Endothelial cell of umbilical vein (primary cell): Measurements from ENCODE around the gene SERPINB6. TPM values are rescaled to one million over a fixed set of nuclear protein-coding genes. Genes with fewer than 3 reads are reported as not detected.

Source experiments
- BruUV-seq: library from RNA; stranded (reverse); fragments of 400-500 nt; replicated peaks from 2 replicates; lab custom pipeline; 2021; lab: Mats Ljungman, UMichigan
- CTCF ChIA-PET: fragments of 300-600, 350-600 bp; sonication (Branson Sonifier 250); formaldehyde crosslinking; loops from one replicate; lab custom pipeline; 2021; ENCODE audit warnings: antibody characterized with exemption, inconsistent platforms; lab: Charles Lee
- POLR2A ChIA-PET: fragments of 300-600, 350-600 bp; sonication (Branson Sonifier 250); formaldehyde crosslinking; loops from one replicate; lab custom pipeline; 2021; ENCODE audit warnings: antibody characterized with exemption, inconsistent platforms; lab: Charles Lee
- DNase-seq: peaks from one replicate; pipeline ENCODE4 v3.0.0-alpha.2; 2011; ENCODE audit warnings: low read depth, low spot score
- FAIRE-seq: peaks from 2 replicates; lab custom pipeline; 2011; peaks lifted over from hg19 to GRCh38; lab: Jason Lieb, UNC
- H2AFZ ChIP-seq: 2 replicates; pipeline ENCODE4 v1.6.0; 2012; ENCODE audit warnings: low read depth, low read length, control low read depth, inconsistent platforms
- H3K27ac ChIP-seq: 2 replicates; pipeline ENCODE4 v1.5.1; 2011; ENCODE audit warnings: low read depth, mild to moderate bottlenecking, control low read depth, low read length, moderate library complexity; ENCODE audit not compliant: insufficient read depth
- H3K27me3 ChIP-seq, 2 experiments: 2 replicates each; pipeline versions ENCODE4 v1.6.0 to v1.6.1; 2011; ENCODE audit warnings: low read length in 2 of 2, mixed read lengths in 1 of 2; ENCODE audit not compliant: control insufficient read depth in 2 of 2, insufficient read depth in 2 of 2
- H3K36me3 ChIP-seq, 2 experiments: 2 replicates in 1 of 2; 3 replicates in 1 of 2; pipeline ENCODE4 v1.5.1; 2011; ENCODE audit warnings: low read length in 2 of 2, mild to moderate bottlenecking in 1 of 2, moderate library complexity in 1 of 2; ENCODE audit not compliant: control insufficient read depth in 2 of 2, insufficient read depth in 2 of 2; ENCODE audit errors: extremely low read depth in 1 of 2
- H3K4me1 ChIP-seq: 3 replicates; pipeline ENCODE4 v1.5.1; 2011; ENCODE audit warnings: mild to moderate bottlenecking, low read length; ENCODE audit not compliant: control insufficient read depth, insufficient read depth; ENCODE audit errors: extremely low read depth
- H3K4me2 ChIP-seq: 2 replicates; pipeline ENCODE4 v1.6.1; 2011; ENCODE audit warnings: low read length, control low read depth, mixed read lengths; ENCODE audit not compliant: insufficient read depth
- H3K4me3 ChIP-seq, 3 experiments: fragments of 200-600 bp in 1 of 3; sonication (generic), shearing (Covaris generic) in 1 of 3; replicated peaks in 1 of 3; 2 replicates each; pipeline ENCODE4 v1.5.1; 2011 to 2016; ENCODE audit warnings: control low read depth in 3 of 3, low read length in 3 of 3, mild to moderate bottlenecking in 2 of 3, inconsistent platforms in 1 of 3, low read depth in 1 of 3, moderate library complexity in 1 of 3; ENCODE audit not compliant: insufficient read depth in 1 of 3
- H3K79me2 ChIP-seq: 2 replicates; pipeline ENCODE4 v1.6.0; 2012; ENCODE audit warnings: low read length, inconsistent platforms; ENCODE audit not compliant: control insufficient read depth, insufficient read depth
- H3K9ac ChIP-seq: replicated peaks from 2 replicates; pipeline ENCODE3; 2011; ENCODE audit warnings: low read length, control low read depth; ENCODE audit not compliant: insufficient read depth; ENCODE audit errors: extremely low read depth
- H3K9me1 ChIP-seq: replicated peaks from 3 replicates; pipeline ENCODE4 v1.6.0; 2011; ENCODE audit warnings: mild to moderate bottlenecking, low read length; ENCODE audit not compliant: control insufficient read depth, insufficient read depth; ENCODE audit errors: extremely low read depth
- H3K9me3 ChIP-seq: replicated peaks from 2 replicates; pipeline ENCODE4 v1.5.1; 2012; ENCODE audit warnings: low read length, inconsistent platforms; ENCODE audit not compliant: control insufficient read depth, insufficient read depth
- H4K20me1 ChIP-seq: replicated peaks from 2 replicates; pipeline ENCODE3; 2011; ENCODE audit warnings: mild to moderate bottlenecking, low read length; ENCODE audit not compliant: control insufficient read depth, insufficient read depth; ENCODE audit errors: extremely low read depth
- EZH2 ChIP-seq: IDR thresholded peaks from 2 replicates; pipeline ENCODE4 v1.6.1; 2012; ENCODE audit warnings: borderline replicate concordance, low read depth, mild to moderate bottlenecking, moderate library complexity, low read length, inconsistent platforms; ENCODE audit not compliant: severe bottlenecking
- FOS ChIP-seq: IDR thresholded peaks from 2 replicates; pipeline ENCODE4 v1.6.1; 2011; ENCODE audit warnings: mild to moderate bottlenecking, low read length, moderate library complexity, borderline replicate concordance; ENCODE audit not compliant: insufficient read depth
- GATA2 ChIP-seq: IDR thresholded peaks from 2 replicates; pipeline ENCODE4 v1.7.0; 2011; ENCODE audit warnings: low read depth, mild to moderate bottlenecking, moderate library complexity, mixed read lengths, low read length; ENCODE audit not compliant: insufficient read length, insufficient read depth
- JUN ChIP-seq: IDR thresholded peaks from 2 replicates; pipeline ENCODE4 v1.6.1; 2011; ENCODE audit warnings: borderline replicate concordance, low read depth; ENCODE audit not compliant: insufficient read length, insufficient read depth
- MYC ChIP-seq: IDR thresholded peaks from one replicate; pipeline ENCODE4 v1.6.1; 2011; ENCODE audit warnings: mild to moderate bottlenecking, low read depth, low read length
- POLR2A ChIP-seq: IDR thresholded peaks from 2 replicates; pipeline ENCODE4 v1.6.1; 2012; ENCODE audit warnings: low read depth, mild to moderate bottlenecking, control low read depth, low read length
- POLR2AphosphoS5 ChIP-seq: IDR thresholded peaks from 2 replicates; pipeline ENCODE4 v1.6.1; 2012; ENCODE audit warnings: low read depth, mild to moderate bottlenecking, control low read depth, low read length, moderate library complexity; ENCODE audit not compliant: insufficient read depth
- dilution Hi-C: fragments of 300-500 bp; cut with MboI; formaldehyde crosslinking; loops from one replicate; pipeline ENCODE4 v1.15.0; 2019; ENCODE audit warnings: low sequenced_read_pairs; ENCODE audit not compliant: extremely low pct_ligation_motif_present
- intact Hi-C: fragments of 100-400 bp; cut with micrococcal nuclease; formaldehyde crosslinking; loops from one replicate; pipeline ENCODE4 v1.10.0; 2022
- polyA plus RNA-seq, 4 experiments: library from polyadenylated mRNA; depleted of rRNA in 3 of 4; stranded (reverse) in 3 of 4; unstranded in 1 of 4; fragments of >200 nt; gene quantifications; 2 replicates each; pipeline versions ENCODE4 v1.2.1 to v1.2.3, GENCODE V29; 2011 to 2012; ENCODE audit warnings: missing spikeins in 1 of 4
- total RNA-seq: library from RNA; stranded (reverse); gene quantifications from 2 replicates; pipeline ENCODE4 v1.2.3, GENCODE V29; 2021
- TF ChIP-seq, protein P1 (sequence below), 2 donors: IDR thresholded peaks; 1 replicate in 1 of 2; 2 replicates in 1 of 2; pipeline ENCODE4 v1.5.1; 2011; ENCODE audit warnings: low read length in 2 of 2, mild to moderate bottlenecking in 2 of 2, moderate library complexity in 2 of 2, control low read depth in 1 of 2, inconsistent platforms in 1 of 2, low read depth in 1 of 2; ENCODE audit not compliant: insufficient read depth in 1 of 2; ENCODE audit errors: extremely low read depth in 1 of 2
- TF ChIP-seq, protein P2 (sequence below): IDR thresholded peaks from 2 replicates; pipeline ENCODE4 v1.6.1; 2011; ENCODE audit not compliant: insufficient read depth, insufficient read length

SERPINB6 gene
- total and polyA plus RNA-seq, 2 donors (not counting 3 experiments of a cell fraction or from before 2014, with no cell fraction given) = 145 to 151 TPM

DNA sequence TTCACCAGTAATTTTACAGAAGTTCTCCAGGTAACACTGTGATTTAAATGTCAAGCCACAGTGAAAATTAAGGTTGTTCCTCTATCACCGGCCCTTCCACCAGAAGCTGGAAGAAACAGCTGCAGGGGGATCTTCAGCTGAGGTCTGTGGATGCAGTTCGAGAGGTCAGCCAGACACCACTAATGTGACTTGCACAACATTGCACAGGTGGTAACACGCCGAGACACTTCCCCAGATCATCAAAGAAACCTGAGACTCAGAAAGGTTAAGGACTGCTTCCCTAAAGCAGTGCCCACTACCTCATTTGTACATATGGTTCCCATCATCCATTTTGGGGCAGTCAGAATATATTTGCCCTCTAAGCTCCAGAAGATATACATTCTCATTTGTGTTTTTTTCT lies 60.2 kb downstream of the SERPINB6 start:
- no peaks in the 10 kb centered on the region for H3K9me3 ChIP-seq
- TF ChIP-seq POLR2AphosphoS5 (no peak), GATA2 (no peak), MYC (no peak), JUN (no peak), FOS (no peak), EZH2 (no peak), POLR2A (no peak)
- TF ChIP-seq, protein P1, sequence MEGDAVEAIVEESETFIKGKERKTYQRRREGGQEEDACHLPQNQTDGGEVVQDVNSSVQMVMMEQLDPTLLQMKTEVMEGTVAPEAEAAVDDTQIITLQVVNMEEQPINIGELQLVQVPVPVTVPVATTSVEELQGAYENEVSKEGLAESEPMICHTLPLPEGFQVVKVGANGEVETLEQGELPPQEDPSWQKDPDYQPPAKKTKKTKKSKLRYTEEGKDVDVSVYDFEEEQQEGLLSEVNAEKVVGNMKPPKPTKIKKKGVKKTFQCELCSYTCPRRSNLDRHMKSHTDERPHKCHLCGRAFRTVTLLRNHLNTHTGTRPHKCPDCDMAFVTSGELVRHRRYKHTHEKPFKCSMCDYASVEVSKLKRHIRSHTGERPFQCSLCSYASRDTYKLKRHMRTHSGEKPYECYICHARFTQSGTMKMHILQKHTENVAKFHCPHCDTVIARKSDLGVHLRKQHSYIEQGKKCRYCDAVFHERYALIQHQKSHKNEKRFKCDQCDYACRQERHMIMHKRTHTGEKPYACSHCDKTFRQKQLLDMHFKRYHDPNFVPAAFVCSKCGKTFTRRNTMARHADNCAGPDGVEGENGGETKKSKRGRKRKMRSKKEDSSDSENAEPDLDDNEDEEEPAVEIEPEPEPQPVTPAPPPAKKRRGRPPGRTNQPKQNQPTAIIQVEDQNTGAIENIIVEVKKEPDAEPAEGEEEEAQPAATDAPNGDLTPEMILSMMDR (IDR thresholded peaks at IDR 0.05; ENCODE audit: extremely low read depth in 1 of 2, insufficient read depth in 1 of 2, low read depth in 1 of 2, low read length in 2 of 2) = no peak
- TF ChIP-seq, protein P2, sequence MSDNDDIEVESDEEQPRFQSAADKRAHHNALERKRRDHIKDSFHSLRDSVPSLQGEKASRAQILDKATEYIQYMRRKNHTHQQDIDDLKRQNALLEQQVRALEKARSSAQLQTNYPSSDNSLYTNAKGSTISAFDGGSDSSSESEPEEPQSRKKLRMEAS = no peak
- dilution Hi-C loops (no loop called here), intact Hi-C loops (loop anchor here (1.0 kb wide), 2 partner anchors 65 to 120 kb away; no protein-coding TSS in a partner anchor)
- H3K27ac ChIP-seq = no peak overlapping the region
- H3K9ac ChIP-seq = no peak overlapping the region
- H3K4me1 ChIP-seq = no peaks in the 10 kb centered on the region
- no TSS peak for BruUV-seq
- POLR2A ChIA-PET = no interaction called here
- H3K4me2 ChIP-seq = no peak overlapping the region
- H3K36me3 ChIP-seq = no peaks in the 10 kb centered on the region
- H3K4me3 ChIP-seq = no peak overlapping the region
- no peaks in the 10 kb centered on the region for H3K27me3 ChIP-seq
- no peak overlapping the region for H2AFZ ChIP-seq
- no peak for DNase-seq
- CTCF ChIA-PET = interaction anchor here (0.9 to 2.2 kb wide), 10 partner anchors 8 to 173 kb away, joined by 3 to 23 read pairs (median 4); partner anchors contain the start of gene SERPINB9
- no peaks in the 10 kb centered on the region for H4K20me1 ChIP-seq
- FAIRE-seq = no peak
- no peaks in the 10 kb centered on the region for H3K9me1 ChIP-seq
- no peaks in the 10 kb centered on the region for H3K79me2 ChIP-seq
